Frontal cortex (tissue), 4 donors: ENCODE data around the gene ABCA1. TPM values are rescaled to one million over a fixed set of nuclear protein-coding genes. Genes with fewer than 3 reads are reported as not detected.
A peak's percentile ranks its signal among the peaks of the same experiment; 100 is the strongest.

Experiments used
- DNase-seq, 2 donors: peaks; one replicate each; pipeline ENCODE4 v3.0.0; 2012; ENCODE audit warnings: low spot score in 2 of 2
- FAIRE-seq: peaks from 2 replicates; lab custom pipeline; 2012; peaks lifted over from hg19 to GRCh38; lab: Jason Lieb, UNC
- total RNA-seq: library from RNA; depleted of rRNA; stranded (reverse); fragments of >200 nt; gene quantifications from one replicate; pipeline ENCODE4 v1.2.3, GENCODE V29; 2014
- donor health status: control.
- donor health status: control.
- donor health status: control.

ABCA1 gene
- total RNA-seq, 1 donor from 2014 or later = 28.5 TPM

DNA sequence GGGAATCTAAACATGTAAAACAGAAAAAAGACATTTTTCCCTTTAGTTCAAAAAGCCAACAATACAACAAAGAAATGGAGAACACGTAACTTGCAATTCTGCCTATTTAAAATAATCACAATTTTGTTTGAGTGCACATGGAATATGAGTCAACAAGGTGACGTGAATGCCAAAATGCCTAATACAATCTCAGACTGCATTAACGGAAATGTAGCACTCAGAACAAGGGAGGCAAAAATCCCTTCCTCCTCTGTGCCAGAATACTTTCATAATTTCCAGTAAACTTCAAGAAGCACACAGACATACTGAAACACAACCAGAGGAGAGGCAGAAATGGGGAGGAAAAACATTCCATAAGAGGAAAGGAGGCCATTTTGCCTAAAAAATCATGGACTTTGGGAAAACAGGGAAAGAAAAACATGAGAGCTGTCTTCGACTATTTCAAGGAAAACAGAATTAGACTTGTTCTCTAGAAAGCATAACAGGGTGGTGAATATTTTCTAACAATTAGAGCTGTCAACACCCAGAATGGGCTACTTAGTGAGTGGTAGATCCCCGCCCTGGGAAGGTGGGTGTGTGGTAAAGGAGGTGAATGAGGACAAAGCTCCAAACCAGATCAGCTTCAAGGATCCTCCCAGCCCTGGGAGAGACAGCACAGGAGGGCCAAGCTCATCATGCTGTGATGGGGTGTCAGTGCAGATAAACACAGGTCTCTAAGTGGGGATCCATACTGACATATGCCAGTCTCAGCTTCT lies 48.2 kb downstream of the ABCA1 start:
- FAIRE-seq = no peak

DNA sequence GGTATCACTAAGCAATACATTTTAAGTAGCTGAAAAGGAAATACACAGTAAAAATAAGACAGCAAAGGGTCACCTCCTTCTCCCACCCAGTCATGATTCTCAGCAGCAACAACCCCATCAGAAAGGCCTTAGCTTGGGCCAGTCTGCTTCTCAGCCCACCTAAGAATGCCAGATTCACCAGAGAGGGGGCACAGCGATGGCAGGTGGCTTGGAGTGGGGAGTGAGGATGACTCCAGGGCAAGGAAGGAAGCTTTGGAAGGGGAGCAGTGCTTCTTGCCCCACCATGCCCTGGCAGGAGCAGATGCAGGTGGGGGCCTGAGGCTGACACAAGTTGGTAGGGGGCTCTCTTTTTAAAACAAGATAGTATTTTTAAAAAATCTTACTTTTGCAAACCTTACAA lies 51.4 kb downstream of the ABCA1 start:
- DNase-seq = no peak
- FAIRE-seq = no peak

More for the DNA sequence above, 48.2 kb downstream of the ABCA1 start:
- no peak for DNase-seq

DNA sequence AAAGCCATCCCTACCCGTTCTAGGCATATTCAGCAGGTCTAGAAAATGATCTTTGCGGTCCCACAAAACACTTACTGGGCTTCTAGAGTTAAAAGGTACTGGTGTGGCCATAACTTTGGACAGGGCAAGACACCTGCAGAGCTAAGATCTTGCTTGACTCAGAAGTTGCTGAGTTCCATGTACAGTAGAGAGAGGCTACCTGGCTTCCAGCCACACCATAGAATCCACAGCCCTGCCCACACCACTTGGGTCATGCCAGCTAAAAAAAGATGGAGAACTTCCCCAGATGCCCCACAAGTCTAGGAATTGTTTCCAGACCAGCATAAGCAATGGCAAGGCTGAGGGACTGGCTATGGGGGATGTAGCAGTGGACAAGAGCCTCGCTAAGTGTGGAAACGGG lies 52.1 kb downstream of the ABCA1 start:
- no peak for FAIRE-seq
- no peak for DNase-seq

- no peak for FAIRE-seq
- no peak for DNase-seq
Measured at GRCh38 chr9:104875320-104875719, 52.6 kb downstream of the ABCA1 start.

GRCh38 chr9:104873489-104873850 lies 54.5 kb downstream of the ABCA1 start:
- FAIRE-seq (no peak), DNase-seq (no peak)

DNA sequence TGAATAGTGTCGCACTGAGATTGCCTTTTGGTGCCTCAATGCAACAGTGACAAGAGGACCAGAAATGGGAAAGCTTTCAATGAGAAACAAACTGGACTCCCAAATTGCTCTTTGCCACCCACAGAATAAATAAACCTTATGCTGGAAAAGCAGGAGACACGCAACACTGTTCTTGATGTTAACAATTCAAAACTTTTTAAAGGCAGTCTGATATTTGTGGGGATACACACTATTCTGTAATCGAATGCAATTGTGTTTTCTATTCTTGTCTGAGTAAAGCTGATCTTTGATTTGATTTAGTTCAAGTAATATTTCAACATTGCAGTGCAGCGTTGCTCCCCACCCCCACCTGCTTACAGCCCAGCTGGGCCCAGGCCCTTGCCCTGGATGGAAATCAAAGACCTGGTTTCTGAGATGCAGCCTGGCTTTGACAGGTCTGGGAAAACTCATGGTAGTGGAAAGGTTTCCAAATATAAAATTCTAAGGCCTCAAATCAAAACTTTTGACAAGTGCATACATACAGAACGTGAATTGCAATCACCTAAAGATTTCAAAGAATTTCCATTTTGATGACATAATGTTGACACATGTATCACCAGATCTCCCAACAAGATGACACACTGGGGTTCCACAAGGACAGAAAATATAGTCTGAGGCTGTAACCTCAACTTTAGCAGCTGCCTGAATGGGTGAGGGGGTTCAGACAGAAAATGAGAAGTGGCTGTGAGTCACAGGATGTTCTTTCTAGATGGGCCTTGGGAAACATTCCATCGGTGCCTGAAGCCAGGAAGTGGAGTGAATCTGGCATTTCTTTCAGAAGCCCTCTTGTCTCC lies 55.1 kb downstream of the ABCA1 start:
- DNase-seq (peak in 1 of 2 donors; percentile 26), FAIRE-seq (no peak)

DNA sequence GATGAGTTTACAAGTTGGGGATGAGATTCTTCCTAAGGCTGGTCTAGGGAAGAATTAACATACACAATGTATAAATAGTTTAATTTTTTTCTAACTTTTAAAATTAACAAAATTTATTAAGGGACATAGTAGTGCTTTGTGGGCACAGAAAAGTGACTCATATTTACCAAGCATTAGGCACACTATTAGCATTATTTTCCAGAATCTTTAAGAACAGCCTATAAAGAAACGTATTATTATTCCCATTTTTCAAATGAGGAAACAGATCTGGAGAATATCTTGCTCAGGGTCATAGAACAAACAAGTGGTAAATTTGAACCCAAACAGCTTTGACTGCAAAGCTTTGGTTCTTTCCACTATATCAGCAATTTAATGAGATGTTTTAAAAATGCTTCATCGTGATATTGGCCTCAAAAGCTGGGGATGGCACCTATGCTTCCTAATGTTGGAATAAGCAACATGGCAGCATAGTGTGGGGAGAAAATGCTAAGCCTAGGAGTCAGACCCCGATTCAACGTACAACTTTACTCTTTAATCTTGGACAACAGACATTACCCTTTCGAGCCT lies 55.9 kb downstream of the ABCA1 start:
- no peak for DNase-seq
- FAIRE-seq = no peak

GRCh38 chr9:104869811-104870210 lies 58.1 kb downstream of the ABCA1 start:
- no peak for DNase-seq
- no peak for FAIRE-seq

DNA sequence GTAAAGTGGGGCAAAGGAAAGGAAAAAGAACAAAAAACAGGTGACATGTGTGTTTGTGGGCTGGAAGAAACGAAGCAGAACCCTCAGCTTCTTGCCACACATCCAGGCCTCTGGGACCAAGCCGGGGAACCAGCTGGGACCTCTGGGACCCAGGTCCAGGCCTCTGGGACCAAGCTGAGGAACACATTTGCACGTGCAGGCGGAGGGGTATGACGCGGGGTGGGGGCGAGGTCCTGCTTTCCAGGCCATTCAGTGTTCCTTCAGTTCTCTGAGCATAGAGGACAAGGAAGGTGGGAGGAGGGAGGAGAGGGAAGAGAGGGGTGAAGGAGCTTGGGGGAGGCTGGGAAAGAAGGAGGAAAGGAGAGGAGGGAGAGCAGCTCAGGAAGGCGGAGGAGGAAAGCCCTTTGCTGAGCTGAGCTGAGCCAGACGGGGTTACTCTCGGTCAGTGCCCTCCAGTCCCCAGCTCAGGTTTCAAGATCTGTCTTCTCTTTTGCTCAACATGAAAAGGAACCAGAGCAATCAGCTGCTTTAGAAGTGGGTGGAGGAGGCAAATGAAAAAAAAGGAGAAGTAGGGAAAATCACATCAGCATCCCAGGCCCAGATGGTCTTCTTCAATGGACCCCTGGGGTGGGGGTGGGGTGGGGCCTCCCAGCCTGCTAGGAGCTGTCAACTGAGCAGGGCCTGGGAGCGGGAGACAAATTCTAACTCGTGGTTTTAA lies 59.1 kb downstream of the ABCA1 start:
- peak; percentile 60 to 71 for DNase-seq
- FAIRE-seq = no peak

- FAIRE-seq (no peak), DNase-seq (no peak)
Measured at GRCh38 chr9:104868303-104868686, 59.7 kb downstream of the ABCA1 start.

GRCh38 chr9:104866191-104866590 lies 61.8 kb downstream of the ABCA1 start:
- no peak for FAIRE-seq

GRCh38 chr9:104864675-104865104 lies 63.3 kb downstream of the ABCA1 start:
- no peak for DNase-seq

More at GRCh38 chr9:104866191-104866590, 61.8 kb downstream of the ABCA1 start:
- no peak for DNase-seq

DNA sequence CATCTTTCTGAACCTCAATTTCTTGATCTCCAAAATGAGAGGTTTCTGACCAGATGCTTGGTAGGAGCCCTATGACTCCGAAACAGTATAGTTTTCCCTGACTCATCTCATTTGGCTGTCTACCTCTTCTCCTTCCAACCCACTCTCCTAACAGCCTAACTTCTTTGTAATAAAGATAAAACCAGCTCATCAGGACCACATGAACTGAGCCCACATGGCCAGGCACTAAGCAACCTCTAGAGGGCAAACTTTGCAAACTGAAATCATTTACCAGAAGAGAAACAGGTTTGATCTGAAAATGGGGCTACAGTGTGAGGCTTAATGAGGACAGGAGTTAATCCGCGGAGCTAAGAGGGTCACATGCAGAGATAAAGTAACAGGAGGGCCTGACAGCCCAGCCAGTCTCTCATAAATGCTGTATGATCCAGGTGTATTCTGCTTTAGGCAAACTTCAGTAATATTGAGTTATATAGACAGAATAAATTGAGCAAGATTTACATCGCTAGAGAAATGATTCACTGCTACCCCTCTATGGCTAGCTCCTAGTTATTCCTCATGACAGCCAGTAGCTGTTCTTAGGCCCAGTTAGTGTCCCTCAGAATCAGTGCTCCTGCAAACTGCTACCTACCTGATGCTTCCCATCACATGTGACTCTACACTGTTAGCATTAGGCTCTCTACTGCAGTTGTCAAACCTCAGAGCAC lies 64.6 kb downstream of the ABCA1 start:
- peak; percentile 72 to 76 for DNase-seq

More at GRCh38 chr9:104864675-104865104, 63.3 kb downstream of the ABCA1 start:
- FAIRE-seq = no peak

GRCh38 chr9:104861397-104861796 lies 66.6 kb downstream of the ABCA1 start:
- no peak for FAIRE-seq
- no peak for DNase-seq

More for the DNA sequence above, 64.6 kb downstream of the ABCA1 start:
- FAIRE-seq = no peak

DNA sequence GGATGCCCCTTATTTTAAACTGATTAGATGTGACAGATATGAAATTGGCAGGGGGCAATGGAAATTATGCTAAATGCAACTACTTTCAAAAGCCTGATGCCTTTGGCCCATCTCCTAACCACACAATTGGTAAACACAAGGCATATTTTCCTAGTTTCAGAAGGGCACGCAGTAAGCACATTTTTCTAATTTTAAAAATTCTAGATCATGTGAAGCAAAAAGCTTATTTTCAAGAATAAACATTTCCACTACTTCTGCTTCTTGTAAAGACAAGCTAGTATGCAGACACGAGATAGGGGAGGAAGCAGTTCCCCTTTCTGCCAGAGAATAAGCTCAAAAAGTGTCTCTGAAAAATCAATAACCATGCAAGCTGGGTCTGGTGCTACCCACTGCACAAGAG lies 67.7 kb downstream of the ABCA1 start:
- DNase-seq = no peak
- no peak for FAIRE-seq

GRCh38 chr9:104858846-104859245 lies 69.1 kb downstream of the ABCA1 start:
- FAIRE-seq (no peak), DNase-seq (no peak)

- FAIRE-seq = no peak
Measured at GRCh38 chr9:104858271-104858670, 69.7 kb downstream of the ABCA1 start.

DNA sequence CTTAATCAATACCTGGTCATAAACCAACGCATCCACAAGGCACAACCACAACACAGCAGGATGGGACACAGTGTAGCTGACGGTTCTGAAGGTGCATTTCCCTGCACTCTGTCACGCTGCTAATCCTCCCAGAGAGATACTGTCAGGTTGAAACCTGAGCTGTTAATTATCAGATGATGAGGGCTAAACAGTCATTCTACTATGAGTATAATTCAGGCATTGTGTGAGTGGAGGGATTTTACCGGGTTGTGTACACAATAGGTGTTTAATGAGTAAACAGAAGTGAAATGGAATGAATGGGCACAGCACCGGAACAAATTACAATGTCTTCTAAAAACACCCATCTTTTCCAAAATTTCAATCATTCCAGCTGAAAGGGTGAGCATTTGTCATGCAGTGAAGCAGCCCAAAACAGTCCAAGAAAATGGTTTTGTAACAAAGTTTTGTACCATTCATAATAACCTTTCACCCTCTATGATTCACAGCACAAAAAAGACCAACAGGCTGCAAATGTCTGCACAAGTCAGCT lies 71.5 kb downstream of the ABCA1 start:
- no peak for DNase-seq
- FAIRE-seq = no peak

More at GRCh38 chr9:104858271-104858670, 69.7 kb downstream of the ABCA1 start:
- no peak for DNase-seq

GRCh38 chr9:104855807-104856206 lies 72.1 kb downstream of the ABCA1 start:
- FAIRE-seq = no peak
- no peak for DNase-seq
